OCI-M1 (cell line): Measurements from ENCODE around the gene MLLT1.

Source experiments
- DNase-seq: peaks from one replicate; lab custom pipeline; 2025; lab: John Stamatoyannopoulos, UW

The MLLT1 gene

DNA sequence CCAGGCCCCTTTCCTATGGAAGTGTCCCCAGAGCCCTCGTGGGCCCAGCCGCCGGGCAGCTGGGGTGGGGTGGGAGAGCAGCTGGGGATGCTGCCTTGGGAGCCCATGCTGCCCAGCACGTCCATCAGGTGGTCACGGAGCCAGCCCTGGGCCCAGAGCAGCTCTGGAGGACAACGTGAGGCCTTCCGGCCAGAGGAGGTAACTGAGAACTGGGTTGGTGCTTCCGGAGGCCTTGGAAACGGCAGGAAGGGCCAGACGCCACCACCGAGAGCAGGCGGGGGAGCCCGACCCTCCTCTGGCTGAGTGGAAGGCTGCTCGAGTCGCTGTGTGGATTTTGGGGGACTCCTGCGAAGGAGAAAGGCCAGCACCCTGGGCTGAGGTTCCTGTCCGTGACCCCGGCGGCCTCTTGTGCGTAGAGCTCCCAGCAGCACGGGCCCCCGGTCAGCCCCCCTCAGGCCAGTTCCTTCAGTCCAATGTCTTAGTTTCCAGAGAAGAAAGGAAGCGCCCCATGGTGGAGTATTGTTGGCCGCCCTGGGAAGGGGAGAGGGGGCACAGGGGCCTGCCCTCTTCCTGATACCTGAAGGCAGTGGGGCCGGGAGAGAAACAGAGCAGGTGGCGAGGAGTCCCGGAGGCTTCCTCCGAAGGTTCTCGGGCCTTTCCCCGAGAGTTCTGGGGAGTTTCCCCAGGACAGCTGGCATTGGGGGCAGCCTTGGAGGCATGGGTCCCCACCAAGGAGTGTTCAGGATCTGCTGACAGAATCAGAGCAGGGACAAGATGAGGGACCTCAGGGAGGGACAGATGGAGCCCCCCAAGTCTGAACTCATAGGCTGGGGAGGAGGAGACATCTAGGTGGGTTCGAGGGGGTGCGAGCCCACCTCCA is 68.8 kb downstream of the MLLT1 start:
- no peak for DNase-seq

DNA sequence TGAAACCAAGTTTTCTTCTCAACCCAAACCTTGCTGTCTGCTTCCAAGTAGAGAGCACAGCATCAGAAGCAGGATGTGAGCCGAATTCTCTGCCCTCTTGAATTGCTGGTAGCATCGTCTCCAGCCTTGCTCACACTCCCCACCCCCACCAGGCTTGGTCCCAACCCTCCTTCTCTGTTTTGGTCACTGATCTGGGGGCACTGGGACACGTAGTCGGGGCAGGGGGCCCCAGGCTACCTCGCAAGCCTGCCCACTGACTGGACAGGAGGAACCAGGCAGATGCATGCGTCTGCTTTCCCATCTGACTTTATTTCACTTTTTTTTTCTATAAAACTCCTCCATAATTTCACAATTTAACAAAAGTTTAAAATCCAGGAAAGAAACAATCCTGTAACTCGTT is 69.7 kb downstream of the MLLT1 start:
- no peak for DNase-seq

DNA sequence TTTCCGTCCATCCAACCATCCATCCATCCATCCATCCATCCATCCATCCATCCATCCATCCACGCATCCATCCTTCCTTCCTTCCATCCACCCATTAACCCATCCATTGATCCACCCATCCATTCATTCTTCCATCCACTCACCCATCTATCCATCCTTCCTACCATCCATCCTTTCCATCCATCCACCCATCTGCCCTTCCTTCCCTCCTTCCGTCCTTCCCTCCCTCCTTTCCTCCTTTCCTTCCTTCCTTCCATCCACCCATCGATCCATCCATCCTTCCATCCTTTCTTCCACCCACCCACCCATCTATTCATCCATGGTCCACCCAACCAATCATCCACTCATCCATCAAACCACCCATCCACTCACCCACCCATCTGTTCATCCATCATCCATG is 70.1 kb downstream of the MLLT1 start:
- DNase-seq: no peak

DNA sequence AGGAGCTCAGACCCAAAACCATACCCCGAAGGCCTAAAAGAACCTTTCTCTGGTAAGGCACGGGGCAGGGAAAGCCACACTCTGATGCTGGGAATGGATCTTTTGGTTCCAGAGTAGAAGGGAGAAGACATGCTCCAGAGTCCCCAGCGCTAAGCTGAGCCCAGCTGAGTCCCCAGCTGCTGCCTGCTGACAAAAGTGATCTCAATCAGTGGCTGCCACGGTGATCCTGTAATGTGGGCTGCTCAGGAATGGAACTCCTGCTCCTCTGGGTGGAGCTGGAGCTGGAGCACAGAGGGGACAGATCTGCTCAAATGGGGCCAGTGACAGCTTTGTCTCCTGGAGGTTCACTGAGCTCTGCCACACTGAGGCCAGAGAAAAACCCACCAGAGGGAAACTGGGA is 70.5 kb downstream of the MLLT1 start:
- DNase-seq: no peak

DNA sequence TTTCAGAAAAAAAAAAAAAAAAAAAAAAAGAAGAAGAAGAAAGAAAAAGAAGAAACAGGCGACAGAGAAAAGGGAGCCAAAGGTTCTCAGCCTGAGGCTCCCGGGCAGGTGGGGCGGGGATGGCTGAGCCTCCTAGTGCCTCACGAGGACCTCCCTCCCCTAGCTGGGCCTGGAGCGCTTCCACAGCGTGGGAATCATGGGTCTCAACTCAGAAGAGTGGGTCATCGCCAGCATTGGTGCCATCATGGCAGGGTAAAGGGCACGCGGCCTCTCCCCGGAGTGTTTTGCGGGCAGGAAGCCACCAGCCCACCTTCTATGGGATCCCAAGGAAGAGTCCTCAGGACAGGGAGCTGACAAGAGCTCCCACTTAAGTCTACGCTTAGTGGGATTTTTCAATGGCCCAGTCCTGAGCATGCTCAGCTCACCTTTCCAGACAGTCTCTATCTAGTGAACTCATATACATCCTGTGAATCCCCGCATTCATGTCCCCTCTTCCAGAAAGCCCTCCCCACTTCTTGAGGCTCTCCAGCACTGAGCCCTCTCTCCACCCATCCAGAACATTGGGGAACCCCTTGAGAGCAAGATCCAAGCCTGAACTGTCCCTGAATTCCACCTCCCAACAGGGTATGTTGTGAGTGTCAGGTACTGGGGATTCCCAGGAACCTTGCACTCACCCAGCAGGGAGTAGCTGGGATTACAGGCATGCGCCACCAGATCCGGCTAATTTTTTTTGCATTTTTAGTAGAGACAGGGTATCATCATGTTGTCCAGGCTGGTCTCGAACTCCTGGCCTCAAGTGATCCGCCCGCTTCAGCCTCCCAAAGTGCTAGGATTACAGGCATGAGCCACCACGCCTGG is 74.7 kb downstream of the MLLT1 start:
- no peak for DNase-seq

DNA sequence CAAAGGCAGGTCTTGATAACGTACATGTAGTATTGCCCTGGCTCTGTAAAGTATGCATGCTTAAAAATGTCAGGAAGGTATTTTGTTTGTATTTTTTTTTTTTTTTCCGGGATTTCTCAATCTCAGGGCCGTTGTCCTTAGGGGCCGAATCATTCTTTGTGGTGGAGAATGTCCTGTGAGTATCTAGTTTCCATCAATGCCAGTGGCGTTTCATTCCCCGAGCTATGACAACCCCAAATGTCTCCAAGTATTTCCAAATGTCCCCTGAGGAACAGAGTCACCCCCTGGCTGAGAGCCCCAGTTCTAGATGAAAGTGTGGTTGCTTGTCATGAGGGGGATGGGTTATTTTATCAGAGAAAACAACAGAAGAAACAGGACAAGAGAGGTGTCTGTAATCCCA is 75.6 kb downstream of the MLLT1 start:
- DNase-seq: no peak

DNA sequence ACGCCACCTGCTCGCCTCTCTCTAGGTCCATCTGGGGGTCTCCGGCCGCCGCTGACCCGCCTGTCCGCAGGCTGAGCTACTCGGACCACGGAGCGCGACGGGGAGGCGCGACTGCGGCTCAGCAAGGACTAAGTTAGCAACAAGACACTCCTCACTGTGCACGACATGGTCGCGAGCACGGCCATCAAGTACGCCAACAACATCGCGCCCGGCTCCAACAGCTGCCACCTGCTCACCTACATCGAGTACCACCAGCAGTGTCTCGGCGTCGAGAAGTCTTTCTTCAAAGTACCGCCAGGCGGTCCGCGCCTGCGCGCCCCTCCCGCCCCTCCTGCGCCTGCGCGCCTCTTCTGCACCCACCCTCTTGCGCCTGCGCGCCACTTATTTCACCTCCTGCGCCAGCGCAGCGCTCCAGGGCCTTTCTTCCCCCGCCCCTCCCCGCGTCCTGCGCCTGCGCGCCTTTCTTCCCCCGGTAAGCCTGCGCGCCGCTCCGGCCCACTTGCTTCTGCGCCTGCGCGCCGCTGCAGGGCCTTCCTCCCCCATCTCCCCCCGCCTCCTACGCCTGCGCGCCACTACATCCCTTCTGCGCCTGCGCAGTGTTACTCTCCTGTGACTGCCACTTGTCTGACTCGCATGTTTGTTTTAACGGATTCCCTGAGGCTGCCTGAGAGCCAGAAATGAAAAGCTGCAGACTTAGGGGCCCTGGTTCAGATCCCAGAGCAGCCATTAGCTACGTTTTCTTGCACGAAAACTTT is 80.4 kb downstream of the MLLT1 start:
- DNase-seq: peak; percentile 96

DNA sequence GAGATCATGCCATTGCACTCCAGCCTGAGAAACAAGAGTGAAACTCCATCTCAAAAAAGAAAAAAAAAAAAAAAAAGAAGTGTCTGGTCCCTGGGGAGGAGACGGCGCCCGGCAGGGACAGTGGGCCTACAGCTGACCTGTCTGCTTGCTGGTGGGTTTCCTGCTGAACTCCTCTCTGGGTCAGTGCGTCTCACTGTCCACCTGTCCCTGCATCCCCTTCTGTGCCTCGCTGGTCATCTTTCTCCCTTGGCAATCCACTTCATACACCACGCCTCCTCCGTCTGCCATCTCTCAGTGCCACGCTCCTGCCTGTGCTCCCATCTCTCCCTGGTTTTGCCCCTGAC is 80.9 kb downstream of the MLLT1 start:
- DNase-seq: no peak

DNA sequence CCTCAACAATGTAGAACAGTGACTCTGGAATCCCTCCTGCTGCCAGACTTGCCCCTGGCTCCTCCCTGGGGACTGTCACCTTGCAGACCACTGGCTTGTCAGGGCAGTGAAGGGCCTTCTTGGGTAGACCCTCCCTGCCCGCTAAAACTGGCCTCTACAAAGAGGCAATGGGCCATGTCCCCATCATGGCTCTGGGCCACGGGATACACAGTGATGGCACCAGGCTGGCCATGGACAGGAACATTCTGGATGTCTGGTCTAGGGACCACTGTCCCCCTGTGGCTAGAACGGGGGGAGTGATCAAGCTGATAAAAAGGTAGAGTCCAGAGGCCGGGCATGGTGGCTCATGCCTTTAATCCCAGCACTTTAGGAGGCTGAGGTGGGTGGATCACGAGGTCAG is 83.4 kb downstream of the MLLT1 start:
- no peak for DNase-seq

DNA sequence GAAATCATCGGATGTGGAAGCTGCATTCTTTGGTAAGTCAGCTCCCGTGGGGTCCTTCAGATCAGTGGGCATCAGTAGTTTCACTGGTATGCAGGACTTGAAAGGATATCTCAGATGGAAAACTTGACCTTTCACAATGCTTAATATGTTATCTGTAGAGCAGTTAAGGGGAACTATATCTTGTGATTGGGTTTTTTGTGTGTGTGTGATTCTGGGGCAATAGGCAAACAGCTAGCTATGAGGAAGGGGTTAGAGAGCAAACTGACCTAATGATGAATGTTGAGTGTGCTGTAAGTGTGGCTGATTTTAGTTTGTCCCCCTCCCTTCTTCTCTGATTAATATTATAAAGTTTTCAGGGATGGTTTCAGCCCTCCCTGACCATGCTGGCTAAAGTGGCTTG is 91.0 kb downstream of the MLLT1 start:
- no peak for DNase-seq

DNA sequence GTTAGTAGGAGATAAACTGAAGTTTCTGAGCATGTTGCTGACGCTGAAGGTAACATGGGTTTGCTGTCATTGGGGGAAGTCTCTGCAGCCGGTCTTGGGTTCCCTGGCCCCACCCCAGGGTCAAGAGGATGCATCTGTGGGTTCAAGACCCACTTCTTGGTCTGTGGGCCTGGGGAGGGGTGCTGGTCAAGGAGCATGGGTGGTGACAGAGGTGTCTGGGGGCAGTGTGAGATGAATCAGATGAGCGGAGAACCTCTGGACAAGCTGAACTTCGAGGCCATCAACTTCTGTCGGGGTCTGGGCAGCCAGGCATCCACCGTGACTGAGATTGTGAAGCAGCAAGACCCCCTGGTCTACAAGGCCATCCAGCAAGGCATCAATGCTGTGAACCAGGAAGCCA is 92.4 kb downstream of the MLLT1 start:
- no peak for DNase-seq

DNA sequence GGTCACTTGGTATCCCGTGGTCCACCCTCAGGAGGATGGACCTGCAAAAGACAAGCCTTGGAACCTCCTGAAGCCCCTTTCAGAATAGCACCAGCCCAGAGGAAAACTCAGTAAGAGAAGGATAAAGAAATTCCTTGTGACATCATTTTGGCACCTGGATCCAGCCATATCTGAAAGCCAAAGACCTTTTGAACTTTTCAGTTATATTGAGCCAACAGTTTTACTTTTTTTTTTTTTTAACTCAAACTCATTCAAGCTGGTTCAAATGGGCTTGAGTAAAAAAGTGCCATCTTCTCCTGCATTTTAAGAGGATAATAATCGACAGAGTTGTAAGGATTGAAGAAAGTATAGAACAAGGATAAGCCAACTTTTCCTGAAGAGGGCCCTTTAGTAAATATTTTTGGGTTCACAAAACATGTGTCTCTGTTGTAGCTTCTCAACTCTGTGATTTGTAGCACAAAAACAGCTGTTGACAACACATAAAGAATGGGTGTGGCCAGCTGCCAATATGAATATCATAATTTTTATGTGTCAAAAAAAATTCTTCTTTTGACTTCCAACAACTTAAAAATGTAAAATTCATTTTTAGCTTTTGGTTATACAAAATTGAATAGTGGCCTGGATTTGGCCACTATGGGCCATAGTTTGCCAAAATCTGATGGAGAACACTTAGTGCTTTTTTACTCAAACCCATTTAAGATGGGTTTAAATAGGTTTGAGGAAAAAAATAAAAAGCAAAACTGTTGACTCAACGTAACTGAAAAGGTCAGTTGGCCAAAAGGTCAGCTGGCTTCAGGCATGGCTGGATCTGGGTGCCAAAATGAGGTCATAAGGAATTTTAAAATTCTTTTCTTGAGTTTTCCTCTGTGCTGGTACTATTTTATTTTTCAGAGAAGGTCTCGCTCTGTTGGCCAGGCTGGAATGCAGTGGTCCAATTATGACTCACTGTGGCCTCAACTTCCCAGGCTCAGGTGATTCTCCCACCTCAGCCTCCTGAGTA is 93.6 kb downstream of the MLLT1 start:
- DNase-seq: no peak

DNA sequence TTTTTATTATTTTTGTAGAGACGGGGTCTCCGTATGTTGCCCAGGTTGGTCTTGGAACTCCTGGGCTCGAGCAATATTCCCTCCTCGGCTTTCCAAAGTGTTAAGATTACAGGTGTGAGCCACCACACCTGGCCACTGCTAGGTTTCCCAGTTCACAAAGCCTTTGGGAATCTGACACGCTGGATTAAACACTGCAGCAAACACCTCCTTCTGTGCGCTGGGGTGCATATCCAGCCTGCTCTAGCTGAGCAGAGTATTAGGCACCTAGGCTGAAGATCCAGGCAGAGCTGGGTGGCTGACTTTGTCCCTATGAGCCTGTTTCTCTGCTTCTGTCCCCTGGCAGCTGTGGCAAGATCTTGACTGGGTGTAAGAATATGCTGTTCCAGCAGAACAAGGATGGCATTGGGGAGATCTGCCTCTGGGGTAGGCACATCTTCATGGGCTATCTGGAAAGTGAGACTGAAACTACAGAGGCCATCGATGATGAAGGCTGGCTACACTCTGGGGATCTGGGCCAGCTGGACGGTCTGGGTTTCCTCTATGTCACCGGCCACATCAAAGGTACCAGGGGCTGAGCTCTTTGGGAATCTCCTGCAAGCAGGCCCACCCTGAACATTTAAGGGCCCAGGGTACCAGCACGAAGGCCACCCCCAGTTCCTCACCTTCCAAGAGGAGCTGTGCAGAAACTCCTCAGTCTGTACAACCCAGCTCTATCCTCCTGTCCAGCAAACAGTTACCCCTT is 94.5 kb downstream of the MLLT1 start:
- no peak for DNase-seq

DNA sequence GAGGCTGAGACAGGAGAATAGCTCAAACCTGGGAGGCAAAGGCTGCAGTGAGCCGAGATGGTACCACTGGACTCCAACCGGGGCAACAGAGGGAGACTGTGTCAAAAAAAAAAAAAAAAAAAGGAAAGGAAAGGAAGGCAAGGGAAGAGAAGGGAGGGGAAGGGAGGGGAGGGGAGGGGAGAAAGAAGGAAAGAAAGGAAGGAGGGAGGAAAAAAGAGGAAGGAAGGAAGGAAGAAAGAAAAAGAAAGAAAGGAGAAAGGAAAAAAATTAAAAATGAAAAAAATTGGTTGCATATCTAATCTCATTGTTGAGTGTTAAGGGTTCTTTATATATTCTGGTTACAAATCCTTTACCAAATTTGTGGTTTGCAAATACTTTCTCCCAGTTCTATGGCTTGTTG is 98.7 kb downstream of the MLLT1 start:
- no peak for DNase-seq

DNA sequence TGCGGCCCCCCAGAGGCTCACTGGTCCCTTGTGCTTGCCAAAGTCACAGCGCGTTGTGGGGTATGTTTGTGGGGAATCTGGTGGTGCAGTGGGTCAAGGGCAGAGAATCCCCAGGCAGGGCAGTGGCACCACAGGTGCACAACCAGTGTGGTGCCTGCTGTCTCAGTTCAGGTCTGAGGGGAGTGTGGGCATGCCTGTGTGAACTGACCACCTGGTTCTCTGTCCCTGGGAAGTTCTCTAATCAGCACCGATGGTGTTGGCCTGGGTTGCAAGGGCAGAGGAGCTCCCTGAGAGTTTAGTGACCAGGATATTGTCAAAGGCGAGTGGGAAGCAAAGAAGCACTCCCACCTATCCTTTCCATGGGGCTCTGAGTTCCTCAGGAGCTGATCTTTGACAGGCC is 106.6 kb downstream of the MLLT1 start:
- DNase-seq: no peak

DNA sequence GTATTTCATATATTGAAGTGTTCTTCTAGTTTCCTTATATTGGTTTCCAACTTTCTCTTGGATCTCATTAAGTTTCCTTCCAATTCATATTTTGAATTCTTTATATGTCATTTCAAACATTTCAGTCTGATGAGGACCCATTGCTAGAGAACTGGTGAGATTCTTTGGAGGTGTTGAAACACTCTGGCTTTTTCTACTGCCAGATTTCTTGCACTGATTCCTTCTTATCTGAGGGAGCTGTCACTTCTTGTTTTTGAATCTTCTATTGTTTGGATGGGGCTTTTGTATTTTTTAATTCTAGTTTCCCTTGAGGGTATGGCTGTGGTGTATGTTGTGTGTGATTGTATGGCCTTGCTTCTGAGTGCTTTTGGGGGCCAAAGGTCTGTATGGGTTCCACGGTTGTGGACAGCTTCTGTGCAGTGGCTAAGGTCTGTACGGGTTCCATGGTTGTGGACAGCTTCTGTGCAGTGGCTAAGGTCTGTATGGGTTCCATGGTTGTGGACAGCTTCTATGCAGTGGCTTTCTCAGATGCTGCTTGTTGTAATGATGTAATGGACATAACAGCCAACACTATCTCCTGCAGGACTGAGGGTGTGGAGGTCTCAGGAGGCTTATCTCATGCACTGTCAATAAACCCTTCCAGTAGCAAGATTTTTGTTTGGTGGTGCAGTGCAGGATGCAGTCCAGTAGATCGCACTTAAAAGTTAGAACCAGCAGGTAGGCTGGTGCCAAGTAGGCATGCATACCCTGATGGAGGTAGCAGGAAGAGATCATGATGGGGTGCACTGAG is 107.5 kb downstream of the MLLT1 start:
- DNase-seq: no peak

DNA sequence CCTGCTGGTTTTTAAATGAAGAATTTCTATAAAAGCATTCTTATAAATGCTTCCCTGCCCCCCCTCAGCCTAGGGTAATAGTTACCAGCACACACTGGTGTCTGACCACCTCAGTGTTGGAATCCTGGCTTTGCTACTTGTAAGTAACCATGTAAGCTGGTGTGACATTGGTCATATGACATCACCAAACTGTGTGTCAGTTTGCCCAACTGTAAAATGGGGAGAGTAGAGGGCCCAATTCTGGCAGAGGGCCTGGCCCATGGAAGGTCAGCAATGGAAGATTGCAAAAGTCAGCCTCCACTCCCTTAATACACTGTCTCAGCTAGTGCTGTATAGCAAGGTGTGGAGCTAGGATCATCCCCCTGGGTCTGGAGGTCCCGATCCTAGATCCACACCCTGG is 112.7 kb downstream of the MLLT1 start:
- DNase-seq: no peak

DNA sequence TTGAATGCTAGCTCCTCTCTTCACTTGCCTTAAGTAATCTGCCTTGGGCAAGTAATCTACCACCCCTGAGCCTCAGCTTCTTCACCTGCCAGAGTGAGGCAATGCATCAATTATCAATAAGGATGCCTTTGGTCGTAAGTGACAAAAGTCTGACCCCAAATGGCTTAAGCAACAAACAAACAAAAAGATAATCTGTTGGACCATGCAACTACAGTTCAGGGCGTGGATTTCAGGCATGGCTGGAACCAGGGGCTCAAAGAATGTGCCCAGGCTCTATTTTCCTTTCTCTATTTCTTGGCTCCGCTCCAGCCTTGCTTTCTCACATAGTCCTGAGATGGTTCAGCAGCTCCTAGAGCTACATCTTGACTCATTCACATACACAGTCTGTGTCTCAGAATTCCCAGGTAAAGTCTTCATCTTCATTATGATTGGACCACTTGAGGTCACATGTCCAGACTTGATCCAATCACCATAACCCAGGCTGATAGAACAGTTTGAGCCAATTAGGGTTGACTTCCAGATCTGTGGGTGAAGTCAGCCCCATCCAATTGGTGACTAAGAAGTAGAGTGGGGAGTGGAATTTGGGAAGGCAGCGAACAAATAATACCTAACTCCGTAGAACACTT is 114.8 kb downstream of the MLLT1 start:
- no peak for DNase-seq

DNA sequence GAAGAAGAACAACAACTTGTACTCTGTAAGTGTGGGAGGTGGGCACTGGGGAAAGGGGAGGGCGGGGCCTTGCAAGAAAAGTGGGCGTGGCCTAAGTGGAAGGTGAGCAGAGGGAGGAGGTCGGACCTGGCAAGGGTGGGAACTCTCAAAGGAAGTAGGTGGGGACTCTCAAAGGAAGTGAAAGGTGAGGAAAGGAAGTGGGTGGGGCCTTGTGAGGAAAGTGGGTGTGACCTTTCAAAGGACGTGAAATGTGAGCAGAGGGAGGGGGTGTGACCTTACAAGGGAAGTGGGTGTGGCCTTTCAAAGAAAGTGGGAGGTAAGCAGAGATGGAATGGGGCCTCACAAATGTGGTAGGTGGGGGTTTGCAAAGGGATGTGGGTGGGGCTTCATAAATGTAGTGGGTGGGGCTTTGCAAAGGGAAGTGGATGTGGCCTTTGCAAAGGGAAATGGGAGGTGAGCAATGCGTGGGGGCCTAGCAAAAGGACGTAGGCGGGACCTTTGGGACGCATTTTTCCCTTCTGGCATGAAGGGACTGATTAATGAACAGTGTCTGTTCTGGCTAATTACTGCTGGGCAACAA is 118.4 kb downstream of the MLLT1 start:
- peak; percentile 88 for DNase-seq
